GM23338 (cell line): ENCODE results near the gene NDUFA11. TPM values are rescaled to one million over a fixed set of nuclear protein-coding genes. Genes with fewer than 3 reads are reported as not detected.

ENCODE experiments used
- ATAC-seq: fragments of 200-7000 bp; cut with Tn5 transposase; 3 replicates; pipeline ENCODE4 v1.9.1; 2020
- DNase-seq: peaks from one replicate; pipeline ENCODE4 v3.0.0-alpha.2; 2015; ENCODE audit warnings: low spot score
- H2AFZ ChIP-seq: fragments of 200-600 bp; sonication (generic); 2 replicates; pipeline ENCODE4 v1.8.0; 2016; ENCODE audit warnings: antibody characterized with exemption, mild to moderate bottlenecking, moderate library complexity
- H3F3A ChIP-seq: fragments of 200-600 bp; sonication (generic); replicated peaks from 2 replicates; pipeline ENCODE4 v1.8.0; 2017; ENCODE audit warnings: antibody characterized with exemption, mixed run types, low read depth
- H3K27ac ChIP-seq: fragments of 200-600 bp; sonication (generic); 2 replicates; pipeline ENCODE4 v1.6.1; 2016; ENCODE audit warnings: low read depth
- H3K27me3 ChIP-seq: fragments of 200-600 bp; sonication (generic); 2 replicates; pipeline ENCODE4 v1.8.0; 2016; ENCODE audit warnings: mild to moderate bottlenecking, mixed run types, moderate library complexity; ENCODE audit not compliant: insufficient read depth
- H3K36me3 ChIP-seq: fragments of 200-600 bp; sonication (generic); 2 replicates; pipeline ENCODE4 v1.8.0; 2016; ENCODE audit warnings: mild to moderate bottlenecking; ENCODE audit not compliant: insufficient read depth
- H3K4me1 ChIP-seq: fragments of 200-600 bp; sonication (generic); 2 replicates; pipeline ENCODE4 v1.8.0; 2016; ENCODE audit warnings: mild to moderate bottlenecking, moderate library complexity; ENCODE audit not compliant: insufficient read depth
- H3K4me2 ChIP-seq: fragments of 200-600 bp; sonication (generic); 2 replicates; pipeline ENCODE4 v1.7.1; 2017; ENCODE audit warnings: mixed run types
- H3K4me3 ChIP-seq: fragments of 200-600 bp; sonication (generic); 2 replicates; pipeline ENCODE4 v1.6.1; 2016; ENCODE audit warnings: mixed run types
- H3K79me2 ChIP-seq: fragments of 200-600 bp; sonication (generic); replicated peaks from 2 replicates; pipeline ENCODE4 v1.8.0; 2017; ENCODE audit warnings: mild to moderate bottlenecking; ENCODE audit not compliant: insufficient read depth
- H3K9me2 ChIP-seq: fragments of 200-600 bp; sonication (generic); 2 replicates; pipeline ENCODE4 v1.8.0; 2017; ENCODE audit not compliant: insufficient read depth
- H4K20me1 ChIP-seq: fragments of 200-600 bp; sonication (generic); replicated peaks from 2 replicates; pipeline ENCODE4 v1.8.0; 2017; ENCODE audit warnings: mild to moderate bottlenecking; ENCODE audit not compliant: insufficient read depth
- H3K27ac Mint-ChIP-seq: 2 replicates; pipeline ENCODE4 v1.8.0; 2020; ENCODE audit warnings: inconsistent platforms, mild to moderate bottlenecking, moderate library complexity, mixed read lengths
- H3K27me3 Mint-ChIP-seq: 3 replicates; pipeline ENCODE4 v1.8.0; 2022; ENCODE audit warnings: low read depth, mild to moderate bottlenecking, moderate library complexity, mixed read lengths, inconsistent platforms; ENCODE audit not compliant: insufficient read depth, poor library complexity
- H3K36me3 Mint-ChIP-seq: 3 replicates; pipeline ENCODE4 v1.8.0; 2021; ENCODE audit warnings: low read depth, mild to moderate bottlenecking, inconsistent platforms, moderate library complexity, mixed read lengths
- H3K4me1 Mint-ChIP-seq: 3 replicates; pipeline ENCODE4 v1.8.0; 2020; ENCODE audit warnings: mild to moderate bottlenecking, inconsistent platforms, mixed read lengths
- H3K4me3 Mint-ChIP-seq: 3 replicates; pipeline ENCODE4 v1.8.0; 2021; ENCODE audit warnings: moderate library complexity, mild to moderate bottlenecking, inconsistent platforms, mixed read lengths
- H3K9me3 Mint-ChIP-seq: 3 replicates; pipeline ENCODE4 v1.8.0; 2020; ENCODE audit warnings: moderate library complexity, mild to moderate bottlenecking, inconsistent platforms, mixed read lengths
- CREB1 ChIP-seq: fragments of 250-450 bp; sonication (Bioruptor Pico); IDR thresholded peaks from 2 replicates; pipeline ENCODE4 v1.5.0; 2020; ENCODE audit warnings: low read depth, mild to moderate bottlenecking, moderate library complexity
- CTCF ChIP-seq, 2 experiments: fragments of 200-600 bp in 1 of 2; sonication (generic) in 1 of 2; conservative IDR thresholded peaks; 2 replicates each; pipeline versions ENCODE4 v1.5.1 to v1.6.1; 2016 to 2017; ENCODE audit warnings: antibody characterized with exemption in 2 of 2, low read depth in 2 of 2, mild to moderate bottlenecking in 2 of 2, moderate library complexity in 1 of 2
- ETS1 ChIP-seq: IDR thresholded peaks from 2 replicates; pipeline ENCODE4 v1.6.1; 2016; ENCODE audit warnings: antibody characterized with exemption
- EZH2 ChIP-seq: fragments of 200-600 bp; sonication (generic); IDR thresholded peaks from one replicate; pipeline ENCODE4 v1.8.0; 2017; ENCODE audit warnings: antibody characterized with exemption, mild to moderate bottlenecking, low read depth; ENCODE audit not compliant: unreplicated experiment
- EZH2phosphoT487 ChIP-seq: fragments of 200-600 bp; sonication (generic); IDR thresholded peaks from one replicate; pipeline ENCODE4 v1.8.1; 2018; ENCODE audit warnings: antibody characterized with exemption; ENCODE audit not compliant: unreplicated experiment
- JUNB ChIP-seq: IDR thresholded peaks from one replicate; pipeline ENCODE4 v1.6.1; 2016; ENCODE audit warnings: antibody characterized with exemption; ENCODE audit not compliant: unreplicated experiment
- NANOG ChIP-seq: IDR thresholded peaks from 2 replicates; pipeline ENCODE4 v1.6.1; 2016; ENCODE audit warnings: antibody characterized with exemption, borderline replicate concordance
- POLR2AphosphoS5 ChIP-seq: IDR thresholded peaks from 2 replicates; pipeline ENCODE4 v1.6.1; 2016; ENCODE audit warnings: antibody characterized with exemption, low read depth
- REST ChIP-seq: IDR thresholded peaks from one replicate; pipeline ENCODE4 v1.6.1; 2018; ENCODE audit warnings: antibody characterized with exemption; ENCODE audit not compliant: unreplicated experiment
- STAT1 ChIP-seq: IDR thresholded peaks from one replicate; pipeline ENCODE4 v1.6.1; 2016; ENCODE audit warnings: antibody characterized with exemption; ENCODE audit not compliant: unreplicated experiment
- ZNF114 ChIP-seq: fragments of 250-450 bp; sonication (Bioruptor Pico); IDR thresholded peaks from 2 replicates; pipeline ENCODE4 v1.5.0; 2020; ENCODE audit warnings: mild to moderate bottlenecking, moderate library complexity
- ZNF331 ChIP-seq: fragments of 250-450 bp; sonication (Bioruptor Pico); IDR thresholded peaks from 2 replicates; pipeline ENCODE4 v1.5.0; 2020; ENCODE audit warnings: low read depth, mild to moderate bottlenecking, moderate library complexity
- ZNF462 ChIP-seq: fragments of 250-450 bp; sonication (Bioruptor Pico); IDR thresholded peaks from 2 replicates; pipeline ENCODE4 v1.5.0; 2020; ENCODE audit warnings: mild to moderate bottlenecking, moderate library complexity
- polyA plus RNA-seq: library from polyadenylated mRNA; unstranded; fragments of >200 nt; fragmentation: Nextera tagmentation; extraction: Ambion mirVana; gene quantifications from 2 replicates; pipeline ENCODE4 v1.2.1, GENCODE V29; 2016
- total RNA-seq: library from RNA; depleted of rRNA; stranded (reverse); fragments of >200 nt; shearing (Covaris generic); gene quantifications from 2 replicates; pipeline ENCODE4 v1.2.3, GENCODE V29; 2014

Gene NDUFA11
- total and polyA plus RNA-seq, 2 experiments from 2014 or later = 171 to 523 TPM

- DNase-seq (no peak), ATAC-seq (peak; percentile 49; the same call in 2 of the 3 replicates)
- H3K4me3 Mint-ChIP-seq = no peak overlapping the region
- H3K36me3 ChIP-seq = no peaks in the 10 kb centered on the region
- H3K9me3 Mint-ChIP-seq = peaks cover 3% of the 10 kb centered on the region; the same call in 1 of the 3 replicates
- H3K79me2 ChIP-seq = no peaks in the 10 kb centered on the region
- no peaks in the 10 kb centered on the region for H3K9me2 ChIP-seq
- H4K20me1 ChIP-seq = no peaks in the 10 kb centered on the region
- no peak; a peak in 1 of 4 replicates for TF ChIP-seq CTCF (conservative IDR thresholded peaks at IDR 0.05; ENCODE audit: low read depth in 2 of 2)
- TF ChIP-seq ZNF114 (CRISPR knock-in tag) = no peak
- no peak for TF ChIP-seq EZH2
- no peak for TF ChIP-seq ETS1
- TF ChIP-seq ZNF462 (CRISPR knock-in tag) = no peak
- no peak for TF ChIP-seq POLR2AphosphoS5
- TF ChIP-seq EZH2phosphoT487 = no peak
- no peak for TF ChIP-seq ZNF331
- TF ChIP-seq NANOG = no peak
- TF ChIP-seq JUNB = no peak
- TF ChIP-seq REST = no peak
- no peak for TF ChIP-seq STAT1
- no peak for TF ChIP-seq CREB1 (CRISPR knock-in tag)
- no peaks in the 10 kb centered on the region for H3K4me1 ChIP-seq
- no peak overlapping the region for H3K4me2 ChIP-seq
- peaks cover 13% of the 10 kb centered on the region for H3K27me3 Mint-ChIP-seq
- H3K27ac Mint-ChIP-seq = no peak overlapping the region
- H2AFZ ChIP-seq = no peak overlapping the region
- no peaks in the 10 kb centered on the region for H3K4me1 Mint-ChIP-seq
- H3K36me3 Mint-ChIP-seq = no peaks in the 10 kb centered on the region; the same call in 2 of the 3 replicates
- no peaks in the 10 kb centered on the region for H3F3A ChIP-seq
- no peak overlapping the region for H3K27ac ChIP-seq
- no peaks in the 10 kb centered on the region for H3K27me3 ChIP-seq
- H3K4me3 ChIP-seq = no peak overlapping the region
Measured at GRCh38 chr19:5867201-5868136, 36.1 kb downstream of the NDUFA11 start.
